HepG2 (cell line): ENCODE results near the gene COPS3. TPM values are rescaled to one million over a fixed set of nuclear protein-coding genes. Genes with fewer than 3 reads are reported as not detected.
A peak's percentile ranks its signal among the peaks of the same experiment; 100 is the strongest.

ENCODE experiments used
- ATF3 ChIP-seq: sonication (generic); formaldehyde crosslinking; IDR thresholded peaks from 2 replicates; pipeline ENCODE4 v1.4.0; 2020; ENCODE audit warnings: missing genetic modification reagents
- NR2F2 ChIP-seq: IDR thresholded peaks from 2 replicates; pipeline ENCODE4 v1.6.1; 2012; ENCODE audit warnings: low read depth, inconsistent platforms, borderline replicate concordance
- PBX3 ChIP-seq: sonication (generic); formaldehyde crosslinking; IDR thresholded peaks from 2 replicates; pipeline ENCODE4 v1.8.1; 2023; ENCODE audit warnings: missing genetic modification reagents, inconsistent platforms, borderline replicate concordance
- PHB2 ChIP-seq: fragments of 450-650 bp; IDR thresholded peaks from 2 replicates; pipeline ENCODE4 v1.6.1; 2018; ENCODE audit not compliant: partially characterized antibody
- SMAD1 ChIP-seq: sonication (generic); formaldehyde crosslinking; IDR thresholded peaks from 2 replicates; pipeline ENCODE4 v1.4.0; 2020; ENCODE audit warnings: missing genetic modification reagents, low read depth, mild to moderate bottlenecking, borderline replicate concordance
- TFDP2 ChIP-seq: sonication (generic); formaldehyde crosslinking; IDR thresholded peaks from 2 replicates; pipeline ENCODE4 v1.4.0; 2020; ENCODE audit warnings: missing genetic modification reagents
- WIZ ChIP-seq: sonication (generic); formaldehyde crosslinking; IDR thresholded peaks from 2 replicates; pipeline ENCODE4 v1.5.1; 2020; ENCODE audit warnings: mild to moderate bottlenecking, missing genetic modification reagents
- ZBTB8A ChIP-seq: sonication (generic); formaldehyde crosslinking; IDR thresholded peaks from 2 replicates; pipeline ENCODE4 v1.4.0; 2020; ENCODE audit warnings: mild to moderate bottlenecking, low read depth, missing genetic modification reagents, borderline replicate concordance
- ZFP41 ChIP-seq: sonication (generic); formaldehyde crosslinking; IDR thresholded peaks from 2 replicates; pipeline ENCODE4 v1.4.0; 2020; ENCODE audit warnings: mild to moderate bottlenecking, missing genetic modification reagents, borderline replicate concordance
- ZNF101 ChIP-seq: sonication (generic); formaldehyde crosslinking; IDR thresholded peaks from 2 replicates; pipeline ENCODE4 v1.4.0; 2020; ENCODE audit warnings: mild to moderate bottlenecking, low read depth, missing genetic modification reagents, borderline replicate concordance
- ZNF12 ChIP-seq: sonication (generic); formaldehyde crosslinking; IDR thresholded peaks from 2 replicates; pipeline ENCODE4 v1.5.0; 2020; ENCODE audit warnings: missing genetic modification reagents
- ZNF224 ChIP-seq: sonication (generic); formaldehyde crosslinking; IDR thresholded peaks from 2 replicates; pipeline ENCODE4 v1.5.0; 2020; ENCODE audit warnings: mild to moderate bottlenecking, missing genetic modification reagents
- ZNF292 ChIP-seq: sonication (generic); formaldehyde crosslinking; IDR thresholded peaks from 2 replicates; pipeline ENCODE4 v1.8.1; 2022; ENCODE audit warnings: mild to moderate bottlenecking, low read depth, missing genetic modification reagents, borderline replicate concordance
- ZNF33B ChIP-seq: sonication (generic); formaldehyde crosslinking; IDR thresholded peaks from 2 replicates; pipeline ENCODE4 v1.5.1; 2020; ENCODE audit warnings: mild to moderate bottlenecking, missing genetic modification reagents
- ZNF841 ChIP-seq: sonication (generic); formaldehyde crosslinking; IDR thresholded peaks from 2 replicates; pipeline ENCODE4 v1.8.1; 2023; ENCODE audit warnings: missing genetic modification reagents, borderline replicate concordance
- polyA plus RNA-seq, 8 experiments: library from polyadenylated mRNA; depleted of rRNA in 3 of 8; stranded (reverse) in 7 of 8; unstranded in 1 of 8; fragments of >200 nt; fragmentation: Illumina TruSeq in 4 of 8; extraction: Trizol in 4 of 8; gene quantifications; 2 replicates each; pipeline versions ENCODE4 v1.2.1 to v1.2.3, GENCODE V29; 2011 to 2016; ENCODE audit warnings: low read depth in 4 of 8, missing spikeins in 1 of 8, mixed read lengths in 1 of 8; ENCODE audit not compliant: insufficient read depth in 1 of 8
- total RNA-seq, 5 experiments: library from RNA; depleted of rRNA; stranded (reverse); fragments of >200 nt; fragmentation: Illumina TruSeq; extraction: Trizol; gene quantifications; 2 replicates each; pipeline ENCODE4 v1.2.3, GENCODE V29; 2016; ENCODE audit warnings: low read depth in 1 of 5
- TF ChIP-seq, protein P1 (sequence below): sonication (generic); formaldehyde crosslinking; IDR thresholded peaks from 2 replicates; pipeline ENCODE4 v1.4.0; 2020; ENCODE audit warnings: missing genetic modification reagents, borderline replicate concordance
- TF ChIP-seq, protein P2 (sequence below): sonication (generic); formaldehyde crosslinking; IDR thresholded peaks from 2 replicates; pipeline ENCODE4 v1.5.1; 2020; ENCODE audit warnings: mild to moderate bottlenecking, missing genetic modification reagents, moderate library complexity

COPS3 gene
- total and polyA plus RNA-seq, 2 of the 13 experiments (the other 11 are each of a cell fraction or from before 2014, with no cell fraction given) = 46.3 to 103 TPM

DNA sequence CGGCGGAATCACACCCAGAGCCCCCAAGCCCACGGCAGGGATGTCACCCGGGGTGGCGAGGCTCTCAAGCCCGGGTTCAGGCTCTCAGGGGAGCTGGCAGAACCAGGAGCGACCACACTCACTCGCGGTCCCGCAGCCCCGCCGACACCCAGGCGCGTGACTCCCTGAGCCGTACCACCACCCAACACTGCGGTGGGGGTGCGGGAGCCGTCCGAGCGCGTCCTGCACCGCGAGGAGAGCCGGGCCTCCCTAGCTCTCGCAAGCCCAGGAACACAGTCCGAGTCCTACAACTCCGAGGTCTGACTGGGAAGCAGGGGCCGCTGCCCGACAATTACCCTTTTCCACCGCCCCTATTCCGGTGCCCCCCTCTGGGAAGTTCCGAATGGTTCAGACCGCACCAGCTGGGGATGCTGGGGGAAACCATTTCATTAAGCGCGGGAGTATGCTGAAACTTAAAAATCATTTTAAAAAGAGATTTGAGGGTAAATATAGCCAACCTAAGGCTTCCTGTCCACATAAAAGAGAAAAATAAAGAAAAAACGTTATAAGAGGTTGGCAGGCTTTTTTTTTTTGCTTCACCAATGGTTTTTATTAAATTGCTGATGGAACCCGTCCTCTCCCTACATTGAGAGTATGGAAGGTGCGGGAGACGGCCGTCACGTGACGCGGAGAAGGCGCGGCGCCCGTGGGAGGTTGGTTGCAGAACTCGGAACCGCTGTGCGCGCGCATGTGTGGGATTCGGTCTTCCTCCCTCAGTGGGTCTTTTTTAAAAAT lies 43.8 kb downstream of the COPS3 start, which contains the start of gene FLCN (continued):
- no peak; the same call in 1 of the 2 replicates for TF ChIP-seq ATF3 (CRISPR knock-in tag)
- TF ChIP-seq ZNF292 (CRISPR knock-in tag) = no peak
- no peak for TF ChIP-seq NR2F2
- 0 out of 2 replicates have a peak, but pooled peaks have one; percentile 53 for TF ChIP-seq ZNF101 (CRISPR knock-in tag)
- no peak for TF ChIP-seq SMAD1 (CRISPR knock-in tag)
- TF ChIP-seq, protein P1, sequence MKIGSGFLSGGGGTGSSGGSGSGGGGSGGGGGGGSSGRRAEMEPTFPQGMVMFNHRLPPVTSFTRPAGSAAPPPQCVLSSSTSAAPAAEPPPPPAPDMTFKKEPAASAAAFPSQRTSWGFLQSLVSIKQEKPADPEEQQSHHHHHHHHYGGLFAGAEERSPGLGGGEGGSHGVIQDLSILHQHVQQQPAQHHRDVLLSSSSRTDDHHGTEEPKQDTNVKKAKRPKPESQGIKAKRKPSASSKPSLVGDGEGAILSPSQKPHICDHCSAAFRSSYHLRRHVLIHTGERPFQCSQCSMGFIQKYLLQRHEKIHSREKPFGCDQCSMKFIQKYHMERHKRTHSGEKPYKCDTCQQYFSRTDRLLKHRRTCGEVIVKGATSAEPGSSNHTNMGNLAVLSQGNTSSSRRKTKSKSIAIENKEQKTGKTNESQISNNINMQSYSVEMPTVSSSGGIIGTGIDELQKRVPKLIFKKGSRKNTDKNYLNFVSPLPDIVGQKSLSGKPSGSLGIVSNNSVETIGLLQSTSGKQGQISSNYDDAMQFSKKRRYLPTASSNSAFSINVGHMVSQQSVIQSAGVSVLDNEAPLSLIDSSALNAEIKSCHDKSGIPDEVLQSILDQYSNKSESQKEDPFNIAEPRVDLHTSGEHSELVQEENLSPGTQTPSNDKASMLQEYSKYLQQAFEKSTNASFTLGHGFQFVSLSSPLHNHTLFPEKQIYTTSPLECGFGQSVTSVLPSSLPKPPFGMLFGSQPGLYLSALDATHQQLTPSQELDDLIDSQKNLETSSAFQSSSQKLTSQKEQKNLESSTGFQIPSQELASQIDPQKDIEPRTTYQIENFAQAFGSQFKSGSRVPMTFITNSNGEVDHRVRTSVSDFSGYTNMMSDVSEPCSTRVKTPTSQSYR = no peak
- no peak for TF ChIP-seq ZNF841 (CRISPR knock-in tag)
- TF ChIP-seq TFDP2 = peak; percentile 36; the same call in 1 of the 2 replicates
- TF ChIP-seq, protein P2, sequence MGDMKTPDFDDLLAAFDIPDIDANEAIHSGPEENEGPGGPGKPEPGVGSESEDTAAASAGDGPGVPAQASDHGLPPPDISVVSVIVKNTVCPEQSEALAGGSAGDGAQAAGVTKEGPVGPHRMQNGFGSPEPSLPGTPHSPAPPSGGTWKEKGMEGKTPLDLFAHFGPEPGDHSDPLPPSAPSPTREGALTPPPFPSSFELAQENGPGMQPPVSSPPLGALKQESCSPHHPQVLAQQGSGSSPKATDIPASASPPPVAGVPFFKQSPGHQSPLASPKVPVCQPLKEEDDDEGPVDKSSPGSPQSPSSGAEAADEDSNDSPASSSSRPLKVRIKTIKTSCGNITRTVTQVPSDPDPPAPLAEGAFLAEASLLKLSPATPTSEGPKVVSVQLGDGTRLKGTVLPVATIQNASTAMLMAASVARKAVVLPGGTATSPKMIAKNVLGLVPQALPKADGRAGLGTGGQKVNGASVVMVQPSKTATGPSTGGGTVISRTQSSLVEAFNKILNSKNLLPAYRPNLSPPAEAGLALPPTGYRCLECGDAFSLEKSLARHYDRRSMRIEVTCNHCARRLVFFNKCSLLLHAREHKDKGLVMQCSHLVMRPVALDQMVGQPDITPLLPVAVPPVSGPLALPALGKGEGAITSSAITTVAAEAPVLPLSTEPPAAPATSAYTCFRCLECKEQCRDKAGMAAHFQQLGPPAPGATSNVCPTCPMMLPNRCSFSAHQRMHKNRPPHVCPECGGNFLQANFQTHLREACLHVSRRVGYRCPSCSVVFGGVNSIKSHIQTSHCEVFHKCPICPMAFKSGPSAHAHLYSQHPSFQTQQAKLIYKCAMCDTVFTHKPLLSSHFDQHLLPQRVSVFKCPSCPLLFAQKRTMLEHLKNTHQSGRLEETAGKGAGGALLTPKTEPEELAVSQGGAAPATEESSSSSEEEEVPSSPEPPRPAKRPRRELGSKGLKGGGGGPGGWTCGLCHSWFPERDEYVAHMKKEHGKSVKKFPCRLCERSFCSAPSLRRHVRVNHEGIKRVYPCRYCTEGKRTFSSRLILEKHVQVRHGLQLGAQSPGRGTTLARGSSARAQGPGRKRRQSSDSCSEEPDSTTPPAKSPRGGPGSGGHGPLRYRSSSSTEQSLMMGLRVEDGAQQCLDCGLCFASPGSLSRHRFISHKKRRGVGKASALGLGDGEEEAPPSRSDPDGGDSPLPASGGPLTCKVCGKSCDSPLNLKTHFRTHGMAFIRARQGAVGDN (CRISPR knock-in tag) = peak; percentile 71
- TF ChIP-seq PBX3 (CRISPR knock-in tag) = no peak
- TF ChIP-seq ZNF33B (CRISPR knock-in tag) = no peak
- no peak for TF ChIP-seq ZBTB8A (CRISPR knock-in tag)
- no peak for TF ChIP-seq ZNF224
- TF ChIP-seq WIZ (CRISPR knock-in tag) = 0 out of 2 replicates have a peak, but pooled peaks have one; percentile 23
- peak; percentile 34; the same call in 1 of the 2 replicates for TF ChIP-seq ZNF12 (CRISPR knock-in tag)
- TF ChIP-seq ZFP41 = no peak
- no peak for TF ChIP-seq PHB2
